ENCODE measurements around the gene SNHG17.

The SNHG17 gene

GRCh38 chr20:38373231-38373867 lies 61.8 kb downstream of the SNHG17 start:
- no peaks in the 10 kb centered on the region for H3K36me3 ChIP-seq
- no peaks in the 10 kb centered on the region for H3K27me3 ChIP-seq
- peak in 1 of 2 donors; percentile 48 for DNase-seq
- H3K4me3 ChIP-seq: no peak overlapping the region
- H3K4me1 ChIP-seq: peaks cover 0 to 7% (median 0%) of the 10 kb centered on the region in 4 donors
- intact Hi-C loops (cut with DNase I; ENCODE audit: low total_unique reads): no loop called here
- TF ChIP-seq CTCF (IDR thresholded peaks at IDR 0.05): no peak
- H3K9me3 ChIP-seq: no peaks in the 10 kb centered on the region
- peak overlapping the region; percentile 41 to 47 for H3K27ac ChIP-seq

- H3K27ac ChIP-seq: peak overlapping the region; percentile 41 to 47
Observed at GRCh38 chr20:38372806-38373205, 62.3 kb downstream of the SNHG17 start.

More at GRCh38 chr20:38372806-38373205, 62.3 kb downstream of the SNHG17 start:
- intact Hi-C loops (cut with DNase I; ENCODE audit: low total_unique reads): no loop called here
- Histone ChIP-seq H3K36me3 (no peaks in the 10 kb centered on the region), H3K4me1 (peaks cover 0 to 7% (median 0%) of the 10 kb centered on the region in 4 donors), H3K9me3 (no peaks in the 10 kb centered on the region), H3K27me3 (no peaks in the 10 kb centered on the region), H3K4me3 (no peak overlapping the region)
- TF ChIP-seq CTCF (IDR thresholded peaks at IDR 0.05): no peak
- no peak for DNase-seq

Measured in tibial artery (tissue), 4 donors.